A673 (cell line): ENCODE results near the gene ZNHIT3. TPM values are rescaled to one million over a fixed set of nuclear protein-coding genes. Genes with fewer than 3 reads are reported as not detected.

Experiments used
- BruUV-seq: library from RNA; stranded (reverse); fragments of 400-500 nt; replicated peaks from 2 replicates; lab custom pipeline; 2021; lab: Mats Ljungman, UMichigan
- CTCF ChIA-PET: fragments of 300-600 bp; sonication (Branson Sonifier 250); formaldehyde crosslinking; loops from one replicate; lab custom pipeline; 2022; ENCODE audit warnings: antibody characterized with exemption; lab: Charles Lee
- POLR2A ChIA-PET: fragments of 300-600 bp; sonication (Branson Sonifier 250); formaldehyde crosslinking; loops from one replicate; lab custom pipeline; 2022; ENCODE audit warnings: antibody characterized with exemption; ENCODE audit not compliant: low non-redundant PET; lab: Charles Lee
- DNase-seq: peaks from one replicate; pipeline ENCODE4 v3.0.0-alpha.2; 2015; ENCODE audit warnings: low spot score
- H3K27ac ChIP-seq: fragments of 200-600 bp; sonication (generic); 2 replicates; pipeline ENCODE4 v1.5.1; 2016; ENCODE audit warnings: mixed run types, low read depth, mild to moderate bottlenecking, mixed read lengths, antibody characterized with exemption, low read length; ENCODE audit not compliant: poor library complexity, severe bottlenecking
- H3K27me3 ChIP-seq: fragments of 200-600 bp; sonication (generic); replicated peaks from 2 replicates; pipeline ENCODE4 v1.6.1; 2017; ENCODE audit warnings: mixed run types, low read depth, mild to moderate bottlenecking, mixed read lengths, antibody characterized with exemption, low read length; ENCODE audit not compliant: insufficient read depth, poor library complexity
- H3K36me3 ChIP-seq: fragments of 200-600 bp; sonication (generic); 2 replicates; pipeline ENCODE4 v1.6.1; 2016; ENCODE audit warnings: mixed run types, mild to moderate bottlenecking, mixed read lengths, antibody characterized with exemption, low read length; ENCODE audit not compliant: insufficient read depth, poor library complexity, severe bottlenecking
- H3K4me1 ChIP-seq: fragments of 200-600 bp; sonication (generic); 2 replicates; pipeline ENCODE4 v1.6.1; 2017; ENCODE audit warnings: mixed run types, mild to moderate bottlenecking, mixed read lengths, antibody characterized with exemption, low read length; ENCODE audit not compliant: insufficient read depth, poor library complexity, severe bottlenecking
- H3K4me3 ChIP-seq: fragments of 200-600 bp; sonication (generic); 2 replicates; pipeline ENCODE4 v1.5.1; 2016; ENCODE audit warnings: low read depth, mixed run types, mild to moderate bottlenecking, mixed read lengths, low read length; ENCODE audit not compliant: poor library complexity, severe bottlenecking
- H3K9me3 ChIP-seq: fragments of 200-600 bp; sonication (generic); 2 replicates; pipeline ENCODE4 v1.6.1; 2016; ENCODE audit warnings: mixed run types, low read depth, mild to moderate bottlenecking, mixed read lengths, antibody characterized with exemption, low read length; ENCODE audit not compliant: poor library complexity, severe bottlenecking
- CTCF ChIP-seq: fragments of 300-800, 200-600 bp; sonication (generic); conservative IDR thresholded peaks from 2 replicates; pipeline ENCODE4 v1.5.1; 2017; ENCODE audit warnings: low read depth, mild to moderate bottlenecking, antibody characterized with exemption, low read length, moderate library complexity, mixed read lengths
- EZH2 ChIP-seq: fragments of 200-600 bp; sonication (generic); IDR thresholded peaks from 2 replicates; pipeline ENCODE4 v1.6.1; 2017; ENCODE audit warnings: borderline replicate concordance, low read depth, mild to moderate bottlenecking, mixed read lengths, antibody characterized with exemption, low read length; ENCODE audit not compliant: poor library complexity, severe bottlenecking
- intact Hi-C: fragments of 100-400 bp; cut with micrococcal nuclease; formaldehyde crosslinking; loops from one replicate; pipeline ENCODE4 v1.10.0; 2022; ENCODE audit not compliant: unreplicated experiment
- total RNA-seq: library from RNA; stranded (reverse); gene quantifications from 2 replicates; pipeline ENCODE4 v1.2.3, GENCODE V29; 2021

Gene ZNHIT3
- total RNA-seq, 1 experiment from 2014 or later, result 35.2 TPM

GRCh38 chr17:36542755-36543154 lies 56.3 kb downstream of the ZNHIT3 start:
- intact Hi-C loops, result no loop called here
- CTCF ChIA-PET, result no interaction called here
- Histone ChIP-seq H3K9me3 (no peaks in the 10 kb centered on the region), H3K27me3 (no peaks in the 10 kb centered on the region), H3K27ac (no peak overlapping the region), H3K4me3 (no peak overlapping the region), H3K36me3 (no peaks in the 10 kb centered on the region), H3K4me1 (peaks cover 5% of the 10 kb centered on the region)
- no TSS peak for BruUV-seq
- no peak for DNase-seq
- POLR2A ChIA-PET, result no interaction called here
- TF ChIP-seq CTCF (no peak), EZH2 (no peak)

GRCh38 chr17:36544044-36544306 lies 57.5 kb downstream of the ZNHIT3 start:
- BruUV-seq, result no TSS peak
- peak; percentile 1 for DNase-seq
- Histone ChIP-seq H3K4me3 (peak overlapping the region; percentile 79), H3K27me3 (no peaks in the 10 kb centered on the region), H3K36me3 (no peaks in the 10 kb centered on the region), H3K9me3 (no peaks in the 10 kb centered on the region), H3K4me1 (peaks cover 6% of the 10 kb centered on the region), H3K27ac (peak overlapping the region; percentile 98)
- TF ChIP-seq CTCF, result no peak
- TF ChIP-seq EZH2, result no peak
- ChIA-PET POLR2A (no interaction called here), CTCF (interaction anchor here (0.6 kb wide), 1 partner anchor 59 kb away, joined by 8 read pairs; no protein-coding TSS in a partner anchor)
- intact Hi-C loops, result no loop called here

DNA sequence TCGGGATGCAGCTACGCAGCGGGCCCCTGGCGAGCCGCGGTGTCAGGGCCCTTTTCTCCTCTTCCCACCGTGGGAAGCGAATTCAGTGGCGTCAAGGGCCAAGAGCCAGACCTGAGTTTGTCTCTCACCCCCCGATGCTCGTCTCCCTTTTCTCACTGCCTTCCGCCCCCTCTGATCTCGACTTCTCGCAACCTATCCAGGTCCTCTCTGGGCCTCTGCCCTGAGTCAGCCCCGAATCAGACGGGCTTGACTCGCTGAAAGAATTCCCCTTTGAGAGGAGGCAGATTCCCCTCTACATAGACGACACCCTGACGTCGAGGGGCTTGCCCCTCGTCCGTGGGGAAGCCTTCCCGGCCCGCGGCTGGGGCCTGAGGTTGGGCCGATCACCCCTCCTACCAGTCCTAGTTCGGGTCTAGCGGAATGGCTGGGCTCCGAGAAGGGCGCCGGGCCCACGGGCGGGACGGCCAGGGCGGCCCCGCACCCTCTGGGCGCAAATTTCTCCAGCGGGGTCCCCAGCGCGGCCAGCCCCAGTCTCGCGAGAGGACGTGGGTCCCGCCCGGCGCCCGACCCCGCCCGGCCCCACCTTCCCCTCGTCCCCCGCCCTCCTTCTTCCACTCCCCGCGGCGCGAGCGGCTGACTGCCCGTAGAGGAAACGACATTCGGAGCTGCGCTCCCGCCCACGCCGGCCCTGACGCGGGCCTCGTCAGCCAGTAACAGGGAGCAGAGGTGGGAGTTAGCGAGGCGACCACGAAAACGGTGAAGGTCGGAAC lies 58.0 kb downstream of the ZNHIT3 start, which contains the start of gene GGNBP2:
Gene GGNBP2, plus strand, starts transcription at position 613 of the 770 bp plus-strand sequence. CDS start 806 bp downstream, outside the sequence.
- intact Hi-C loops, result no loop called here
- TF ChIP-seq CTCF, result no peak
- no peak for TF ChIP-seq EZH2
- no TSS peak for BruUV-seq
- Histone ChIP-seq H3K4me3 (peak within 1 kb of the TSS; percentile 79), H3K36me3 (no peaks in the 10 kb centered on the region), H3K27ac (peak within 1 kb of the TSS; percentile 98), H3K9me3 (no peaks in the 10 kb centered on the region), H3K27me3 (no peaks in the 10 kb centered on the region), H3K4me1 (peaks cover 6% of the 10 kb centered on the region)
- ChIA-PET POLR2A (no interaction called here), CTCF (interaction anchor here (0.6 kb wide), 1 partner anchor 59 kb away, joined by 8 read pairs; no protein-coding TSS in a partner anchor)
- DNase-seq, result peak; percentile 92
